ENCODE data around the gene MALSU1. TPM values are rescaled to one million over a fixed set of nuclear protein-coding genes. Genes with fewer than 3 reads are reported as not detected.

MALSU1 gene
- total RNA-seq, 1 experiment from 2014 or later: 236 TPM

Other genes with a start within 250 kb of the MALSU1 start
- 13.0 and 29.9 TPM in 2 replicates for gene KLHL7, start 193.6 kb upstream of the MALSU1 start, total RNA-seq (2014; rRNA removed; shearing (Covaris generic))
- 66.8 and 97.7 TPM in 2 replicates for gene NUP42, start 117.3 kb upstream of the MALSU1 start, total RNA-seq (2014; rRNA removed; shearing (Covaris generic))
- gene GPNMB, start 52.6 kb upstream of the MALSU1 start, total RNA-seq (2014; rRNA removed; shearing (Covaris generic)): 0.18 and 0.74 TPM in 2 replicates
- 30.0 and 44.0 TPM in 2 replicates for gene IGF2BP3, start 171.2 kb downstream of the MALSU1 start, total RNA-seq (2014; rRNA removed; shearing (Covaris generic))
- 31.0 and 45.1 TPM in 2 replicates for gene TRA2A, start 232.6 kb downstream of the MALSU1 start, total RNA-seq (2014; rRNA removed; shearing (Covaris generic))